Spinal cord (tissue), 10 donors: Measurements from ENCODE around the gene HSFX2. TPM values are rescaled to one million over a fixed set of nuclear protein-coding genes. Genes with fewer than 3 reads are reported as not detected.
"Not testable (repeated sequence)": the region's sequence is repeated elsewhere in the genome, so short reads cannot be mapped to it uniquely, and the experiment has no call there.

Experiments
- DNase-seq, 6 donors: peaks; one replicate each; pipeline versions ENCODE4 v3.0.0 to v3.0.0-alpha.2; 2013 to 2015; ENCODE audit warnings: low spot score in 6 of 6, low read depth in 4 of 6
- H3K27ac ChIP-seq: one replicate; pipeline ENCODE4 v1.5.1; 2013; ENCODE audit warnings: low read depth, low read length, control low read depth
- H3K27me3 ChIP-seq: one replicate; pipeline ENCODE4 v1.6.1; 2013; ENCODE audit warnings: low read length; ENCODE audit not compliant: control insufficient read depth, insufficient read depth
- H3K36me3 ChIP-seq: one replicate; pipeline ENCODE4 v1.6.1; 2013; ENCODE audit warnings: low read length; ENCODE audit not compliant: control insufficient read depth, insufficient read depth
- H3K4me1 ChIP-seq: one replicate; pipeline ENCODE4 v1.6.1; 2013; ENCODE audit warnings: low read length; ENCODE audit not compliant: control insufficient read depth, insufficient read depth
- H3K4me3 ChIP-seq: one replicate; pipeline ENCODE4 v1.5.1; 2013; ENCODE audit warnings: low read depth, low read length, control low read depth
- H3K9me3 ChIP-seq: one replicate; pipeline ENCODE4 v1.6.1; 2013; ENCODE audit warnings: low read length; ENCODE audit not compliant: control insufficient read depth, insufficient read depth
- WGBS: methylation state at CpG from one replicate; pipeline ENCODE4 v1.1.5; 2013; ENCODE audit warnings: missing lambda C conversion rate; ENCODE audit not compliant: insufficient coverage; 5-methylcytosine and 5-hydroxymethylcytosine counted together
- polyA plus RNA-seq, 2 donors: library from polyadenylated mRNA; unstranded; fragments of 120-200 nt; gene quantifications; one replicate each; pipeline ENCODE4 v1.2.1, GENCODE V29; 2013; ENCODE audit not compliant: insufficient read length in 2 of 2
- total RNA-seq, 2 donors: library from RNA; depleted of rRNA in 1 of 2; stranded (reverse); fragments of 120-200 nt in 1 of 2; fragments of >200 nt in 1 of 2; gene quantifications; one replicate each; pipeline versions ENCODE4 v1.2.3 to v1.2.4, GENCODE V29; 2013 to 2014
- donor health status: healthy.

HSFX2 gene
- total and polyA plus RNA-seq, 4 donors = 0.86 to 2.4 (median 1.1) TPM

- H3K36me3 ChIP-seq = no peaks in the 10 kb centered on the region
- no peaks in the 10 kb centered on the region for H3K4me1 ChIP-seq
- no peak overlapping the region for H3K4me3 ChIP-seq
- H3K9me3 ChIP-seq = no peaks in the 10 kb centered on the region
- no peak for DNase-seq
- H3K27ac ChIP-seq = no peak overlapping the region
- WGBS = 64% methylated on average over 3 of the region's 5 CpGs
- H3K27me3 ChIP-seq = no peaks in the 10 kb centered on the region
Observed at GRCh38 chrX:149629730-149630387, 34.7 kb upstream of the HSFX2 start.

- no peak for DNase-seq
- no peaks in the 10 kb centered on the region for H3K9me3 ChIP-seq
- no peak overlapping the region for H3K27ac ChIP-seq
- no peak overlapping the region for H3K4me3 ChIP-seq
- H3K36me3 ChIP-seq = no peaks in the 10 kb centered on the region
- WGBS = no CpG with 5 or more reads among the region's 2 CpGs
- no peaks in the 10 kb centered on the region for H3K27me3 ChIP-seq
- H3K4me1 ChIP-seq = no peaks in the 10 kb centered on the region
Observed at GRCh38 chrX:149628768-149629167, 33.7 kb upstream of the HSFX2 start.

GRCh38 chrX:149628280-149628679, 33.2 kb upstream of the HSFX2 start:
- 85% methylated on average over 3 of the region's 3 CpGs for WGBS
- Histone ChIP-seq H3K9me3 (no peaks in the 10 kb centered on the region), H3K4me3 (no peak overlapping the region), H3K36me3 (no peaks in the 10 kb centered on the region), H3K27me3 (no peaks in the 10 kb centered on the region), H3K4me1 (no peaks in the 10 kb centered on the region), H3K27ac (no peak overlapping the region)
- DNase-seq = no peak

GRCh38 chrX:149626829-149627228, 31.7 kb upstream of the HSFX2 start:
- H3K4me3 ChIP-seq, H3K4me1 ChIP-seq, H3K27me3 ChIP-seq, H3K36me3 ChIP-seq, H3K27ac ChIP-seq, H3K9me3 ChIP-seq, DNase-seq: not testable (repeated sequence)
- WGBS = 86% methylated on average over 2 of the region's 8 CpGs

- DNase-seq, H3K4me1 ChIP-seq, H3K36me3 ChIP-seq, H3K27me3 ChIP-seq, H3K4me3 ChIP-seq, H3K9me3 ChIP-seq, H3K27ac ChIP-seq: not testable (repeated sequence)
- no CpG with 5 or more reads among the region's 1 CpG for WGBS
Observed at GRCh38 chrX:149619662-149620061, 24.5 kb upstream of the HSFX2 start.

DNA sequence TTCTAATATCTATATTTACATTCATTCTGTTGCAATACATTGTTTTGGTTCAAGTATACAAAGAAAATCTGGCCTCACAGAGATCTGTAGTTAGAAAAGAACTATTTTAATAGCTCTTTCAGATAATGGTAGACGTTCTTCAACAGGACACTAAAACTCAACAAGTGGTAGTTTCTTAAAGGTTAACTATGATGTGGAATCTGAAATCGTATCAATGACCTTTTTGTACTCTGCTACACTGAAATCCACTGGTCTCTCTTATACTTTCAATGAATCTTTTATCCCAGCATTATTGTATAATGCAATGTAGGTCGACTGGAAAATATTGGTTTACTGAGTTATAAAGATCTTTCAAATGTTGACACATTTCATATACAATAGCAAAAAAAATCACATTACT, 23.8 kb upstream of the HSFX2 start:
- DNase-seq = no peak
- Histone ChIP-seq H3K9me3 (no peaks in the 10 kb centered on the region), H3K4me1 (no peaks in the 10 kb centered on the region), H3K36me3 (no peaks in the 10 kb centered on the region), H3K27ac (no peak overlapping the region), H3K4me3 (no peak overlapping the region), H3K27me3 (no peaks in the 10 kb centered on the region)
- WGBS = no CpG with 5 or more reads among the region's 3 CpGs

DNA sequence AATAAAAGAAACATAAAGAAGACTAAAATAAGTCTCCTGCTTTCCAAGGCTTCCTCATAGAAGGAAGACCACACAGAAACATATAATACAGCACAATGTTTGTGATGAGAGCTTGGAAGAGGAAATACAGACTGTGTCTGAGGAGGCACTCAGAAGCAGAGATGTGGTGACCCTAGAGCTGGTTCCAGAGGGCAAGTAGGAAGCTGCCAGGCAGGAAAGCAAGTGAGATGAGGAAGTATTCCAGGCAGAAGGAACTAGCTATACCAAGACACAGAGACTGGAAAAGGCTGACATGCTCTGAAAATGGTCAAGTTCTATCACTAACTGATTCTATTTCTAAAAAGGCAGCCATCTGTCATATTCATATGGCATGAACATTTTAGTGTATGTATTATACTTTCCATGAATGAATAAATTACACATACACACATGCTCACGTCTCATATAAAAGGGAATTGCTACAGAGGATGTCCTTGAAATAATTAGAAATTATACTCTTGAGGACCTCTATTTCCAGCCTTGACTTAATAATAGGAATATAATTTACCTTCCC, 16.6 kb upstream of the HSFX2 start:
- no peaks in the 10 kb centered on the region for H3K27me3 ChIP-seq
- H3K27ac ChIP-seq = no peak overlapping the region
- no peak overlapping the region for H3K4me3 ChIP-seq
- peak in 2 of 6 donors; percentile 5 to 61 for DNase-seq
- no peaks in the 10 kb centered on the region for H3K9me3 ChIP-seq
- WGBS = no CpG with 5 or more reads among the region's 1 CpG
- no peaks in the 10 kb centered on the region for H3K4me1 ChIP-seq
- H3K36me3 ChIP-seq = no peaks in the 10 kb centered on the region

DNA sequence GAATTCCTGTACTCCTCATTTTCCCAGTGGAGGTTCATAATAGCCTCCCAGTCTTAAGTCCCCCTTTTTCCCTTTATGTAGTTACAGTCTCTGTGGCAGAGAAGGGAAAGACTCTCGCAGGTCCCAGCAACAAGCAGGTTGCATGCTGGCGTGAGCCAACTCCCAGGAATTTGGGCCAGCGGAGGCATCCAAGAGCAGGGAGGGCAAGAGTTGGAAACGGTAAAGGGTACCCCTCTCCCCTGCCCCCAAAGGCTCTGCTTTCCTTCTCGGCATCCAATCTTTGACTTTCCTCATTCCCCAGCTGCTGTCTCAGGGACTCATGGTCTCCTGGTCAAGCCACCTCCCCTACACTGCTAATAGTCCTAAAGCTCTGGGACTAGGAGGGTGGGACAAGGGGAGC, 15.4 kb upstream of the HSFX2 start:
- no peaks in the 10 kb centered on the region for H3K9me3 ChIP-seq
- H3K27me3 ChIP-seq = no peaks in the 10 kb centered on the region
- 72% methylated on average over 3 of the region's 5 CpGs for WGBS
- H3K36me3 ChIP-seq = peaks cover 2% of the 10 kb centered on the region
- no peak for DNase-seq
- no peak overlapping the region for H3K4me3 ChIP-seq
- no peak overlapping the region for H3K27ac ChIP-seq
- H3K4me1 ChIP-seq = no peaks in the 10 kb centered on the region

GRCh38 chrX:149607699-149608098, 12.6 kb upstream of the HSFX2 start:
- Histone ChIP-seq H3K27ac (no peak overlapping the region), H3K36me3 (peaks cover 2% of the 10 kb centered on the region), H3K4me3 (no peak overlapping the region), H3K9me3 (no peaks in the 10 kb centered on the region), H3K27me3 (no peaks in the 10 kb centered on the region), H3K4me1 (no peaks in the 10 kb centered on the region)
- no peak for DNase-seq

- not testable (repeated sequence) for H3K4me1 ChIP-seq, H3K27me3 ChIP-seq, H3K36me3 ChIP-seq, H3K9me3 ChIP-seq, DNase-seq, H3K4me3 ChIP-seq, H3K27ac ChIP-seq
- WGBS = 73% methylated on average over 6 of the region's 7 CpGs
Observed at GRCh38 chrX:149605248-149605885, 10.3 kb upstream of the HSFX2 start.
